A673 (cell line): ENCODE measurements around the gene KANSL1. TPM values are rescaled to one million over a fixed set of nuclear protein-coding genes. Genes with fewer than 3 reads are reported as not detected.

ENCODE experiments used
- BruUV-seq: library from RNA; stranded (reverse); fragments of 400-500 nt; replicated peaks from 2 replicates; lab custom pipeline; 2021; lab: Mats Ljungman, UMichigan
- CTCF ChIA-PET: fragments of 300-600 bp; sonication (Branson Sonifier 250); formaldehyde crosslinking; loops from one replicate; lab custom pipeline; 2022; ENCODE audit warnings: antibody characterized with exemption; lab: Charles Lee
- POLR2A ChIA-PET: fragments of 300-600 bp; sonication (Branson Sonifier 250); formaldehyde crosslinking; loops from one replicate; lab custom pipeline; 2022; ENCODE audit warnings: antibody characterized with exemption; ENCODE audit not compliant: low non-redundant PET; lab: Charles Lee
- DNase-seq: peaks from one replicate; pipeline ENCODE4 v3.0.0-alpha.2; 2015; ENCODE audit warnings: low spot score
- H3K27ac ChIP-seq: fragments of 200-600 bp; sonication (generic); 2 replicates; pipeline ENCODE4 v1.5.1; 2016; ENCODE audit warnings: mixed run types, low read depth, mild to moderate bottlenecking, mixed read lengths, antibody characterized with exemption, low read length; ENCODE audit not compliant: poor library complexity, severe bottlenecking
- H3K27me3 ChIP-seq: fragments of 200-600 bp; sonication (generic); replicated peaks from 2 replicates; pipeline ENCODE4 v1.6.1; 2017; ENCODE audit warnings: mixed run types, low read depth, mild to moderate bottlenecking, mixed read lengths, antibody characterized with exemption, low read length; ENCODE audit not compliant: insufficient read depth, poor library complexity
- H3K36me3 ChIP-seq: fragments of 200-600 bp; sonication (generic); 2 replicates; pipeline ENCODE4 v1.6.1; 2016; ENCODE audit warnings: mixed run types, mild to moderate bottlenecking, mixed read lengths, antibody characterized with exemption, low read length; ENCODE audit not compliant: insufficient read depth, poor library complexity, severe bottlenecking
- H3K4me1 ChIP-seq: fragments of 200-600 bp; sonication (generic); 2 replicates; pipeline ENCODE4 v1.6.1; 2017; ENCODE audit warnings: mixed run types, mild to moderate bottlenecking, mixed read lengths, antibody characterized with exemption, low read length; ENCODE audit not compliant: insufficient read depth, poor library complexity, severe bottlenecking
- H3K4me3 ChIP-seq: fragments of 200-600 bp; sonication (generic); 2 replicates; pipeline ENCODE4 v1.5.1; 2016; ENCODE audit warnings: low read depth, mixed run types, mild to moderate bottlenecking, mixed read lengths, low read length; ENCODE audit not compliant: poor library complexity, severe bottlenecking
- H3K9me3 ChIP-seq: fragments of 200-600 bp; sonication (generic); 2 replicates; pipeline ENCODE4 v1.6.1; 2016; ENCODE audit warnings: mixed run types, low read depth, mild to moderate bottlenecking, mixed read lengths, antibody characterized with exemption, low read length; ENCODE audit not compliant: poor library complexity, severe bottlenecking
- EZH2 ChIP-seq: fragments of 200-600 bp; sonication (generic); IDR thresholded peaks from 2 replicates; pipeline ENCODE4 v1.6.1; 2017; ENCODE audit warnings: borderline replicate concordance, low read depth, mild to moderate bottlenecking, mixed read lengths, antibody characterized with exemption, low read length; ENCODE audit not compliant: poor library complexity, severe bottlenecking
- intact Hi-C: fragments of 100-400 bp; cut with micrococcal nuclease; formaldehyde crosslinking; loops from one replicate; pipeline ENCODE4 v1.10.0; 2022; ENCODE audit not compliant: unreplicated experiment
- total RNA-seq: library from RNA; stranded (reverse); gene quantifications from 2 replicates; pipeline ENCODE4 v1.2.3, GENCODE V29; 2021
- TF ChIP-seq, protein P1 (sequence below): fragments of 300-800, 200-600 bp; sonication (generic); conservative IDR thresholded peaks from 2 replicates; pipeline ENCODE4 v1.5.1; 2017; ENCODE audit warnings: low read depth, mild to moderate bottlenecking, antibody characterized with exemption, low read length, moderate library complexity, mixed read lengths

The KANSL1 gene
- total RNA-seq, 1 experiment from 2014 or later = 64.9 TPM

DNA sequence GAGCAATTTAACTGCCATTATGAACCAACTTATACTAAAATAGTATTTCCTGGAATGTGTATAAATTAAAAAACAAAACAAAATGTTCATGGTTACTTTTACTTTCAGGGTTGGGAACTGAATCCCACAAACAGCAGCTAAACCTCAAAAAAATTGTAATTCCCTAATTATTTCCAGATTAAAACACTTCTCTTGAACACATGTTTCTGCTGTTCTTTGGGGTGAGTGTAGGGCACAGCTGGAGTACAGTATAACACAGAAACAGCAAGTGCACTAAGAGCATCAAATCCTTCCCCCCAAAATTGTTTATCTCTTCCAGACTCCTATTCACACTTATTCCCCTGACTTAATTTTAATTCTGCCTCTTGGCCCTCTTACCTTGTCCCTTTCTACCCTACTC, 56.4 kb downstream of the KANSL1 start:
- intact Hi-C loops = no loop called here
- ChIA-PET CTCF (no interaction called here), POLR2A (no interaction called here)
- TF ChIP-seq EZH2 = no peak
- TF ChIP-seq, protein P1, sequence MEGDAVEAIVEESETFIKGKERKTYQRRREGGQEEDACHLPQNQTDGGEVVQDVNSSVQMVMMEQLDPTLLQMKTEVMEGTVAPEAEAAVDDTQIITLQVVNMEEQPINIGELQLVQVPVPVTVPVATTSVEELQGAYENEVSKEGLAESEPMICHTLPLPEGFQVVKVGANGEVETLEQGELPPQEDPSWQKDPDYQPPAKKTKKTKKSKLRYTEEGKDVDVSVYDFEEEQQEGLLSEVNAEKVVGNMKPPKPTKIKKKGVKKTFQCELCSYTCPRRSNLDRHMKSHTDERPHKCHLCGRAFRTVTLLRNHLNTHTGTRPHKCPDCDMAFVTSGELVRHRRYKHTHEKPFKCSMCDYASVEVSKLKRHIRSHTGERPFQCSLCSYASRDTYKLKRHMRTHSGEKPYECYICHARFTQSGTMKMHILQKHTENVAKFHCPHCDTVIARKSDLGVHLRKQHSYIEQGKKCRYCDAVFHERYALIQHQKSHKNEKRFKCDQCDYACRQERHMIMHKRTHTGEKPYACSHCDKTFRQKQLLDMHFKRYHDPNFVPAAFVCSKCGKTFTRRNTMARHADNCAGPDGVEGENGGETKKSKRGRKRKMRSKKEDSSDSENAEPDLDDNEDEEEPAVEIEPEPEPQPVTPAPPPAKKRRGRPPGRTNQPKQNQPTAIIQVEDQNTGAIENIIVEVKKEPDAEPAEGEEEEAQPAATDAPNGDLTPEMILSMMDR = no peak
- Histone ChIP-seq H3K4me1 (peaks cover 34% of the 10 kb centered on the region), H3K9me3 (peaks cover 3% of the 10 kb centered on the region), H3K27me3 (no peaks in the 10 kb centered on the region), H3K27ac (no peak overlapping the region), H3K36me3 (no peaks in the 10 kb centered on the region), H3K4me3 (no peak overlapping the region)
- DNase-seq = no peak
- BruUV-seq = TSS peak; percentile 13

DNA sequence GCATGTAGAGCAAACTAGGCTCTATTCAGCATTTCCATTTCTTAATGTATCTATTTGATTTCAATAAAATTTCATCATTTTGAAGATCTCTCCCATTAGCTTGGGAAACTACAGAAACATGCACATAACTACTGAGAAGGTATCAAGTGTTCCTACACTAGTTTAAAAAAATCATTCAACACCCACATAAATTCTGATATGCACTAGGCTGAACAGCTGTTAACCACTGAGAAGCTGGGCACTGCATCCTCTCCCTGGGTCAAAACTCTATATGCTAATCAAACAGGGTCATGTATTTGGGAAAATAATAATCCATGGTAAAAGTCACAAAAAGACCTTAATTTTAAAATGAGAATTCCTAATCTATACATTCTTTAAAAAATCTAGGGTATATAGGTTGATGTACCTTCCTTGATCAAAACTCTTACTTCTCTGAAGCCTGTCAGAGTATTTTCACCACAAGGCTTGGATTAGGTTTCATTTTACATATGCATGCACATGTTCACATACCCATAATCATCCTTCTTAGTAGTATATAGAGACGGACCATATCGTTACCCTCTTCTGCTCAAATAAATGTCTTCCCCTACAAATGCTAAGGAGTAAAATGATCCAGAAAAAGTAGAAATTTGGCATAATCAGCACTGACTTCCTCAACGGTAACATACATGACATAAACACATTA, 57.2 kb downstream of the KANSL1 start:
- peaks cover 3% of the 10 kb centered on the region for H3K9me3 ChIP-seq
- no peak overlapping the region for H3K27ac ChIP-seq
- no peaks in the 10 kb centered on the region for H3K36me3 ChIP-seq
- no peak for TF ChIP-seq EZH2
- TF ChIP-seq, protein P1 = no peak
- H3K4me3 ChIP-seq = no peak overlapping the region
- CTCF ChIA-PET = no interaction called here
- no TSS peak for BruUV-seq
- peaks cover 34% of the 10 kb centered on the region for H3K4me1 ChIP-seq
- no peaks in the 10 kb centered on the region for H3K27me3 ChIP-seq
- POLR2A ChIA-PET = no interaction called here
- DNase-seq = no peak
- intact Hi-C loops = no loop called here

DNA sequence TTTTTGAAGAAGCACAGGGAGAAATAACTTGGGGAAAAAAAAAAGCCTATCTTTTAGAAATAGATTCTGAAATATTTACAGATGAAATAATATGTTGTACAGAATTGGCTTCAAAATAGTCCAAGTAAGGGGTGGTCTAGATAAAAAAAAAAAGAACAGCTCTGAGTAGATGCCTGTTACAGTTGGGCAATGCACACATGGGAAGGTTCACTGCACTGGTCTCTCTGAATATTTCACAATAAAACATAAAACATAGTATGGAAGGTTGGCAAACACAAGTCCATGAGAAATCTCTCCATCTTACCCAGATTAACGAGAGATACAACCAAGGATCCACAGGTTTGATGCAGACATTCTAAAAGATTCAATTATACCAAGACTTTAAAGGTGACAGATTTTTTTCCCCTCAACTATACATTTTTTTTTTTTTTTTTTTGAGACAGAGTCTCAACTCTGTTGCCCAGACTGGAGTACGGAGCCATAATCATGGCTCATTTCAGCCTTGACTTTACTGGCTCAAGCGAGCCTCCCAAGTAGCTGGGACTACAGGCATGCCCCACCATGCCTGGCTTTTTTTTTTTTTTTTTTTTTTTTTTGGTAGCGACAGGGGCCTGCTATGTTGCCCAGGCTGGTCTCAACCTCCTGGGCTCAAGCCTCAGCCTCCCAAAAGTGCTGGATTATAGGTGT, 58.0 kb downstream of the KANSL1 start:
- H3K9me3 ChIP-seq = no peaks in the 10 kb centered on the region
- no TSS peak for BruUV-seq
- ChIA-PET CTCF (no interaction called here), POLR2A (no interaction called here)
- H3K4me3 ChIP-seq = no peak overlapping the region
- peaks cover 34% of the 10 kb centered on the region for H3K4me1 ChIP-seq
- intact Hi-C loops = no loop called here
- no peak for TF ChIP-seq EZH2
- TF ChIP-seq, protein P1 = no peak
- DNase-seq = no peak
- H3K36me3 ChIP-seq = no peaks in the 10 kb centered on the region
- no peaks in the 10 kb centered on the region for H3K27me3 ChIP-seq
- no peak overlapping the region for H3K27ac ChIP-seq
